HG02623 (cell line): ENCODE data around the gene DPYSL4.
"Not testable (repeated sequence)": the region's sequence is repeated elsewhere in the genome, so short reads cannot be mapped to it uniquely, and the experiment has no call there.

Experiments
- ATAC-seq: cut with Tn5 transposase; IDR thresholded peaks from one replicate; pipeline ENCODE4 v1.9.1; 2021; ENCODE audit warnings: moderate library complexity; ENCODE audit not compliant: unreplicated experiment

Gene DPYSL4

GRCh38 chr10:132205650-132206376 lies 19.1 kb downstream of the DPYSL4 start:
- no peak for ATAC-seq

GRCh38 chr10:132206377-132206745 lies 19.6 kb downstream of the DPYSL4 start:
- ATAC-seq = no peak

- no peak for ATAC-seq
Observed at GRCh38 chr10:132206806-132207535, 20.2 kb downstream of the DPYSL4 start.

- no peak for ATAC-seq
Observed at GRCh38 chr10:132207536-132208461, 21.1 kb downstream of the DPYSL4 start.

GRCh38 chr10:132208462-132209050 lies 21.8 kb downstream of the DPYSL4 start:
- no peak for ATAC-seq

- ATAC-seq = no peak
Observed at GRCh38 chr10:132209130-132209529, 22.4 kb downstream of the DPYSL4 start.

GRCh38 chr10:132209978-132210530 lies 23.3 kb downstream of the DPYSL4 start:
- ATAC-seq = no peak

- no peak for ATAC-seq
Observed at GRCh38 chr10:132210766-132211165, 24.0 kb downstream of the DPYSL4 start.

GRCh38 chr10:132211246-132211645 lies 24.5 kb downstream of the DPYSL4 start:
- ATAC-seq = no peak

- ATAC-seq = no peak
Observed at GRCh38 chr10:132212816-132213215, 26.1 kb downstream of the DPYSL4 start.

GRCh38 chr10:132213917-132214316 lies 27.2 kb downstream of the DPYSL4 start:
- no peak for ATAC-seq

- not testable (repeated sequence) for ATAC-seq
Observed at GRCh38 chr10:132216441-132216840, 29.7 kb downstream of the DPYSL4 start.

GRCh38 chr10:132219486-132219885 lies 32.7 kb downstream of the DPYSL4 start:
- ATAC-seq = no peak

- no peak for ATAC-seq
Observed at GRCh38 chr10:132220061-132220460, 33.3 kb downstream of the DPYSL4 start.

- ATAC-seq = not testable (repeated sequence)
Observed at GRCh38 chr10:132220996-132221395, 34.2 kb downstream of the DPYSL4 start.

GRCh38 chr10:132222726-132223125 lies 36.0 kb downstream of the DPYSL4 start:
- no peak for ATAC-seq

GRCh38 chr10:132223156-132223590 lies 36.4 kb downstream of the DPYSL4 start:
- ATAC-seq = peak; percentile 91

GRCh38 chr10:132223611-132224342 lies 37.0 kb downstream of the DPYSL4 start:
- no peak for ATAC-seq

- no peak for ATAC-seq
Observed at GRCh38 chr10:132224343-132225072, 37.8 kb downstream of the DPYSL4 start.
